ENCODE data around the gene BICC1. TPM values are rescaled to one million over a fixed set of nuclear protein-coding genes. Genes with fewer than 3 reads are reported as not detected.

The BICC1 gene
- total RNA-seq, 4 donors from 2014 or later: 28.8 to 39.0 (median 30.5) TPM

DNA sequence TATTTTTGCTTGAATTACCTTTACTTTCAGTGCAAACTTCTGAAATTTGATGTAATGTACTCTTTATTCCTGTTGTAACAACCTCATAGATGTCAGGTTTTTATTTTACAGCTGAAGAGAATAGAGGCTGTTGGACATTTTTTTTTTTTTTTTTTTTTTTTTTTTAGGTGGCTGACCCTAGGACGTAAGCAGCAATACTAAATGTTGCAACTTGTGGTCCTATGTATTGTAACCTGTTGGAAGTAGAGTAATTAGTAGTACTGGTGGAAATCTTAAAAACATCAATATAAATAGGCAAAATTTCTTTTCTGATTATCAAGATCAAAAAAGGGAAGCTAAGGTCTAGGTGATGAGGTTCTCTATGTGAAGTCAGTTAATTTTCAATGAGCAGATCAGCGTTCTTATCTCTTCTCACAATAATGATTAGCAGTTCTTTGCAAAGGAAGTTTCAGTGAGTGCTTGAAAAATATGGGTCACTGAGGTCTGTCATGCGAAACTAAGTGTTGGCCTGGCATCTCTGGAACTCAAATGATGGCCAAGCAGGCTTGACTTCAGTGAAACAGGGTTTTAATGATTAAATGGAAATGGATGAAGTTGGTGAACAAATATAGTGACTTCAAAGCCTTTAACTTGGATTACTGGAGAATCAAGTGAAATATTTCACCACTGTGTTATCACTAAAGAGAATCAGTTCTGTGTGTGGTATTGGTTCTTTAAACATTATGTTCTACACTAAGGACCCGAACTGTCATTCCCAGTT, 42.7 kb downstream of the BICC1 start:
- TF ChIP-seq, protein P1, sequence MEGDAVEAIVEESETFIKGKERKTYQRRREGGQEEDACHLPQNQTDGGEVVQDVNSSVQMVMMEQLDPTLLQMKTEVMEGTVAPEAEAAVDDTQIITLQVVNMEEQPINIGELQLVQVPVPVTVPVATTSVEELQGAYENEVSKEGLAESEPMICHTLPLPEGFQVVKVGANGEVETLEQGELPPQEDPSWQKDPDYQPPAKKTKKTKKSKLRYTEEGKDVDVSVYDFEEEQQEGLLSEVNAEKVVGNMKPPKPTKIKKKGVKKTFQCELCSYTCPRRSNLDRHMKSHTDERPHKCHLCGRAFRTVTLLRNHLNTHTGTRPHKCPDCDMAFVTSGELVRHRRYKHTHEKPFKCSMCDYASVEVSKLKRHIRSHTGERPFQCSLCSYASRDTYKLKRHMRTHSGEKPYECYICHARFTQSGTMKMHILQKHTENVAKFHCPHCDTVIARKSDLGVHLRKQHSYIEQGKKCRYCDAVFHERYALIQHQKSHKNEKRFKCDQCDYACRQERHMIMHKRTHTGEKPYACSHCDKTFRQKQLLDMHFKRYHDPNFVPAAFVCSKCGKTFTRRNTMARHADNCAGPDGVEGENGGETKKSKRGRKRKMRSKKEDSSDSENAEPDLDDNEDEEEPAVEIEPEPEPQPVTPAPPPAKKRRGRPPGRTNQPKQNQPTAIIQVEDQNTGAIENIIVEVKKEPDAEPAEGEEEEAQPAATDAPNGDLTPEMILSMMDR (IDR thresholded peaks at IDR 0.05): no peak
- TF ChIP-seq POLR2A (IDR thresholded peaks at IDR 0.05) (no peak), EP300 (IDR thresholded peaks at IDR 0.05) (no peak)
- Histone ChIP-seq H3K9me3 (peaks cover 0 to 30% (median 7%) of the 10 kb centered on the region in 4 donors), H3K4me3 (no peak overlapping the region), H3K4me1 (no peaks in the 10 kb centered on the region), H3K36me3 (no peaks in the 10 kb centered on the region), H3K27me3 (no peaks in the 10 kb centered on the region), H3K27ac (no peak overlapping the region)
- WGBS, 2 donors: 89 to 95% methylated on average over 4 of the region's 4 CpGs
- no peak for DNase-seq (ENCODE audit: low spot score in 2 of 2)

DNA sequence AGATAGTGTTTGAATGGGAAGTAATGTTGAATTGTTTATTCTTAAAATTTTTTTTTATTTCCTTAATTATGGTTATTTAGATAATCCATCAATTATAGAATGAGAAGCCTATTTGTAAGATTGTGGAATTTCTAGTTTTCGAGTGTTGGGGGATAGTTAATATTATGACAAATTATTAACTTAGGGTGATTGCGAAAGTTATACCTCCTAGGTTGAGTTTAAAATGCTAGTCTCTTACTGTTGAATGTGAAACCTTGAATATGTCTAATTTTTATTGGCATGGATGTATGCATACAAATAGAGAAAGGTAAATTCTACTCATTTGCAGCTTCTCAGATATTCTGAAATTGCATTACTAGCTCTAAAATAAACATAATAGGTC, 43.2 kb downstream of the BICC1 start:
- no peak overlapping the region for H3K27ac ChIP-seq
- H3K9me3 ChIP-seq: peaks cover 0 to 36% (median 9%) of the 10 kb centered on the region in 4 donors
- H3K4me1 ChIP-seq: no peaks in the 10 kb centered on the region
- 96 to 97% methylated on average over 2 of the region's 2 CpGs for WGBS, 2 donors
- H3K36me3 ChIP-seq: no peaks in the 10 kb centered on the region
- DNase-seq (ENCODE audit: low spot score in 2 of 2): no peak
- TF ChIP-seq POLR2A (IDR thresholded peaks at IDR 0.05) (no peak), EP300 (IDR thresholded peaks at IDR 0.05) (no peak)
- TF ChIP-seq, protein P1 (IDR thresholded peaks at IDR 0.05): no peak
- no peaks in the 10 kb centered on the region for H3K27me3 ChIP-seq
- no peak overlapping the region for H3K4me3 ChIP-seq

DNA sequence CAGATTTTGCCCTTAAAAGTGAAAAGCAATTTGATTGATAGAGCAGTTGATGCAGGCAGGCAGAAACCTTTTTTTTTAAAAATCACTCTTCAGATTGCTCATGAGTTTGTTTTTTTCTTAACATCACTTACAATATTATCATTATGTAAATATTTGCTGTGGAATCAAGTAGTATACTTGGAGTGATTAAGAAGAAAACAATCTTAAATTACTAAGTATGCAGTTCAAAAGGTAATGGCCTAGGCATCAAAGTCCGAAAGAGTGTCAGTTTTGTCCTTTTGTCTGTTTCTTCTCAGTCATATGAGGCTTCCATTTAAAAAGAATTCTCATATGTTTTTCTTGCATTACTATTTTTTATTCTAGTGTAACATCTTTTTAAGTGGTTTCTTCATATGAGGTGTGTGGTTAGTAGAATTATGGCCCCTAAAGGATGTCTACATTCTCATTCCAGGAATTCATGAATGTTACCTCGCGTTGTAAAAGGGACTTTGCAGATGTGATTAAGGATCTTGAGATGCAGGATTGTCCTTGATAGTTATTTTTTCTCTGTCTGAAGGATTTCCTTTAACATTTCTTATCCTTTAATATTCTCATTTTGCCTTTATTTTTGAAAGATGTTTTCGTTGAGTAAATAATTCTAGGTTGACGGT, 44.0 kb downstream of the BICC1 start:
- Histone ChIP-seq H3K27ac (no peak overlapping the region), H3K4me3 (no peak overlapping the region), H3K36me3 (no peaks in the 10 kb centered on the region), H3K27me3 (no peaks in the 10 kb centered on the region), H3K9me3 (peaks cover 0 to 42% (median 14%) of the 10 kb centered on the region in 4 donors), H3K4me1 (no peaks in the 10 kb centered on the region)
- WGBS, 2 donors: 89 to 91% methylated on average over 5 of the region's 5 CpGs
- no peak for DNase-seq (ENCODE audit: low spot score in 2 of 2)
- TF ChIP-seq, protein P1 (IDR thresholded peaks at IDR 0.05): no peak
- TF ChIP-seq EP300 (IDR thresholded peaks at IDR 0.05) (no peak), POLR2A (IDR thresholded peaks at IDR 0.05) (no peak)

DNA sequence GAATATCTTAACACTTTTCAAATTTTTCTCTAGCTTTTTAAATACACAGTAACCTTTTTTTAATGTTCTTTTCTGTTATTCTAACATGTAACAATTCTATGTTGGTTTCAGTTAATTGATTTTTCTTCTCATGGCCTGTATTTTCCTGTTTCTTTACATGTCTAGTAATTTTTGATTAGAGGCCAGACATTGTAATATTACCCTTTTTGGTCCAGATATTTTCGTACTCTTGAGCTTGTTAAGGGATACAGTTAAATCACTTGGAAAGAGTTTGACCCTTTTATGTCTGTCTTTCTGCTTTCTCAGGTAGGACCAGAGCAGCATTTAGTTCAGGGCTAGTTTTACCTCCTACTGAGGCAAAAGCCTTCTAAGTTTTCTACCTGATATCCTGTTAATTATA, 45.0 kb downstream of the BICC1 start:
- no peak for DNase-seq (ENCODE audit: low spot score in 2 of 2)
- TF ChIP-seq EP300 (IDR thresholded peaks at IDR 0.05) (no peak), POLR2A (IDR thresholded peaks at IDR 0.05) (no peak)
- TF ChIP-seq, protein P1 (IDR thresholded peaks at IDR 0.05): no peak
- Histone ChIP-seq H3K4me3 (no peak overlapping the region), H3K36me3 (no peaks in the 10 kb centered on the region), H3K27me3 (no peaks in the 10 kb centered on the region), H3K4me1 (no peaks in the 10 kb centered on the region), H3K9me3 (peaks cover 0 to 52% (median 20%) of the 10 kb centered on the region in 4 donors), H3K27ac (no peak overlapping the region)
- 91 to 97% methylated on average over 1 of the region's 1 CpG for WGBS, 2 donors

DNA sequence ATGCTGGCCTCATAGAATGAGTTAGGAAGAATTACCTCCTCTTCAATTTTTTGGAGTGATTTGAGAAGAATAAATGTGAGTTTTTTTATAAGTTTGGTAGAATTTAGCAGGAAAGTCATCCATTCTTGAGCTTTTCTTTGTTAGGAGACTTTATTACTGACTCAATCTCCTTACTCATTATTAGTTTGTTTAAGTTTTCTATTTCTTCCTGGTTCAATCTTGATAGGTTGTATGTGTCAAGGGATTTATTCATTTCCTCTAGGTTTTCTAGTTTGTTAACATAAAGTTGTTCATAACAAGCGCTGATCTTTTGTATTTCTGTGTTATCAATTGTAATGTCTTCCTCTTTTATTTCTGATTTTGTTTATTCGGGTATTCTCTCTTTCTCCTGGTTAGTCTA, 47.4 kb downstream of the BICC1 start:
- H3K9me3 ChIP-seq: peaks cover 0 to 60% (median 20%) of the 10 kb centered on the region in 4 donors
- H3K4me1 ChIP-seq: no peaks in the 10 kb centered on the region
- WGBS, 2 donors: 97 to 99% methylated on average over 2 of the region's 2 CpGs
- H3K27ac ChIP-seq: no peak overlapping the region
- TF ChIP-seq POLR2A (IDR thresholded peaks at IDR 0.05): no peak
- TF ChIP-seq, protein P1 (IDR thresholded peaks at IDR 0.05): no peak
- no peak for TF ChIP-seq EP300 (IDR thresholded peaks at IDR 0.05)
- DNase-seq (ENCODE audit: low spot score in 2 of 2): no peak
- H3K27me3 ChIP-seq: no peaks in the 10 kb centered on the region
- no peak overlapping the region for H3K4me3 ChIP-seq
- no peaks in the 10 kb centered on the region for H3K36me3 ChIP-seq
